BE2C (cell line): ENCODE data around the gene OAS3.

Experiments used
- DNase-seq: peaks from one replicate; pipeline ENCODE4 v3.0.0-alpha.2; 2020
- H3K27me3 ChIP-seq: fragments of 250-450 bp; sonication (Bioruptor Pico); 2 replicates; pipeline ENCODE4 v1.5.1; 2020; ENCODE audit warnings: mild to moderate bottlenecking
- H3K36me3 ChIP-seq: fragments of 250-450 bp; sonication (Bioruptor Pico); 2 replicates; pipeline ENCODE4 v1.5.1; 2020; ENCODE audit warnings: mild to moderate bottlenecking
- H3K4me1 ChIP-seq: fragments of 250-450 bp; sonication (Bioruptor Pico); 2 replicates; pipeline ENCODE4 v1.5.1; 2020
- H3K4me3 ChIP-seq: 2 replicates; pipeline ENCODE4 v1.5.1; 2011; ENCODE audit warnings: low read depth, low read length
- H3K9me3 ChIP-seq: fragments of 250-450 bp; sonication (Bioruptor Pico); 2 replicates; pipeline ENCODE4 v1.5.1; 2020
- CTCF ChIP-seq: IDR thresholded peaks from 2 replicates; pipeline ENCODE4 v1.5.1; 2012; ENCODE audit warnings: mild to moderate bottlenecking, low read depth, low read length

OAS3 gene

GRCh38 chr12:112996501-112996900 lies 58.2 kb downstream of the OAS3 start:
- H3K4me1 ChIP-seq: no peaks in the 10 kb centered on the region
- no peak for DNase-seq
- peaks cover 3% of the 10 kb centered on the region for H3K9me3 ChIP-seq
- H3K27me3 ChIP-seq: no peaks in the 10 kb centered on the region
- no peak for TF ChIP-seq CTCF
- H3K36me3 ChIP-seq: no peaks in the 10 kb centered on the region
- H3K4me3 ChIP-seq: no peak overlapping the region

- H3K4me3 ChIP-seq: no peak overlapping the region
- H3K36me3 ChIP-seq: no peaks in the 10 kb centered on the region
- TF ChIP-seq CTCF: no peak
- no peak for DNase-seq
- H3K4me1 ChIP-seq: no peaks in the 10 kb centered on the region
- peaks cover 3% of the 10 kb centered on the region for H3K9me3 ChIP-seq
- no peaks in the 10 kb centered on the region for H3K27me3 ChIP-seq
Observed at GRCh38 chr12:112997506-112997905, 59.2 kb downstream of the OAS3 start.

GRCh38 chr12:112998987-112999767 lies 60.9 kb downstream of the OAS3 start:
- H3K36me3 ChIP-seq: no peaks in the 10 kb centered on the region

GRCh38 chr12:113000433-113000832 lies 62.2 kb downstream of the OAS3 start:
- DNase-seq: no peak
- H3K36me3 ChIP-seq: no peaks in the 10 kb centered on the region
- no peaks in the 10 kb centered on the region; the same call in 1 of the 2 replicates for H3K9me3 ChIP-seq
- no peak for TF ChIP-seq CTCF
- H3K27me3 ChIP-seq: no peaks in the 10 kb centered on the region
- no peaks in the 10 kb centered on the region for H3K4me1 ChIP-seq
- H3K4me3 ChIP-seq: no peak overlapping the region

More at GRCh38 chr12:112998987-112999767, 60.9 kb downstream of the OAS3 start:
- no peak for TF ChIP-seq CTCF
- H3K4me3 ChIP-seq: no peak overlapping the region
- H3K27me3 ChIP-seq: no peaks in the 10 kb centered on the region
- H3K9me3 ChIP-seq: no peaks in the 10 kb centered on the region; the same call in 1 of the 2 replicates
- no peaks in the 10 kb centered on the region for H3K4me1 ChIP-seq
- DNase-seq: no peak

- no peak for DNase-seq
- Histone ChIP-seq H3K27me3 (no peaks in the 10 kb centered on the region), H3K4me1 (no peaks in the 10 kb centered on the region), H3K36me3 (no peaks in the 10 kb centered on the region), H3K9me3 (no peaks in the 10 kb centered on the region; the same call in 1 of the 2 replicates), H3K4me3 (no peak overlapping the region)
- peak; percentile 22; the same call in 1 of the 2 replicates for TF ChIP-seq CTCF
Observed at GRCh38 chr12:113002155-113002554, 63.9 kb downstream of the OAS3 start.

- no peak for DNase-seq
- TF ChIP-seq CTCF: no peak
- Histone ChIP-seq H3K4me1 (no peaks in the 10 kb centered on the region), H3K9me3 (no peaks in the 10 kb centered on the region; the same call in 1 of the 2 replicates), H3K4me3 (no peak overlapping the region), H3K36me3 (no peaks in the 10 kb centered on the region), H3K27me3 (no peaks in the 10 kb centered on the region)
Observed at GRCh38 chr12:113002676-113003075, 64.4 kb downstream of the OAS3 start.
